DND-41 (cell line): ENCODE measurements around the gene MPO.

Experiments
- ATAC-seq: fragments of 200-7000 bp; cut with Tn5 transposase; 3 replicates; pipeline ENCODE4 v1.9.1; 2021; ENCODE audit warnings: low read depth; ENCODE audit not compliant: insufficient read depth
- DNase-seq: peaks from one replicate; pipeline ENCODE4 v3.0.0-alpha.2; 2020
- H2AFZ ChIP-seq: 2 replicates; pipeline ENCODE4 v1.6.0; 2012; ENCODE audit warnings: low read depth, low read length
- H3K27ac ChIP-seq: 2 replicates; pipeline ENCODE4 v1.5.1; 2012; ENCODE audit warnings: low read length, inconsistent platforms
- H3K27me3 ChIP-seq: fragments of 200-600 bp; sonication (generic); 2 replicates; pipeline ENCODE4 v1.6.0; 2012; ENCODE audit warnings: low read length, mild to moderate bottlenecking, inconsistent platforms; ENCODE audit not compliant: insufficient read depth, poor library complexity
- H3K36me3 ChIP-seq: 2 replicates; pipeline ENCODE4 v1.5.1; 2012; ENCODE audit warnings: low read length, inconsistent platforms; ENCODE audit not compliant: insufficient read depth
- H3K4me1 ChIP-seq: 2 replicates; pipeline ENCODE4 v1.5.1; 2012; ENCODE audit warnings: mild to moderate bottlenecking, low read length; ENCODE audit not compliant: insufficient read depth
- H3K4me2 ChIP-seq: 2 replicates; pipeline ENCODE4 v1.6.0; 2012; ENCODE audit warnings: mild to moderate bottlenecking, moderate library complexity, low read length, inconsistent platforms; ENCODE audit not compliant: insufficient read depth
- H3K4me3 ChIP-seq, 2 experiments: fragments of 200-600 bp in 1 of 2; shearing (Covaris generic) in 1 of 2; 2 replicates each; pipeline ENCODE4 v1.5.1; 2012 to 2016; ENCODE audit warnings: inconsistent platforms in 2 of 2, low read length in 2 of 2, mild to moderate bottlenecking in 2 of 2, low read depth in 1 of 2, moderate library complexity in 1 of 2
- H3K79me2 ChIP-seq: 2 replicates; pipeline ENCODE4 v1.6.0; 2012; ENCODE audit warnings: low read length, inconsistent platforms; ENCODE audit not compliant: insufficient read depth
- H3K9ac ChIP-seq: 2 replicates; pipeline ENCODE4 v1.6.0; 2012; ENCODE audit warnings: low read depth, mild to moderate bottlenecking, inconsistent platforms, low read length, moderate library complexity
- H3K9me3 ChIP-seq: 2 replicates; pipeline ENCODE4 v1.5.1; 2012; ENCODE audit warnings: low read length, moderate library complexity, mild to moderate bottlenecking, inconsistent platforms; ENCODE audit not compliant: insufficient read depth, severe bottlenecking
- H4K20me1 ChIP-seq: 2 replicates; pipeline ENCODE4 v1.6.0; 2012; ENCODE audit warnings: low read length; ENCODE audit not compliant: insufficient read depth
- CTCF ChIP-seq: IDR thresholded peaks from 2 replicates; pipeline ENCODE4 v1.5.1; 2012; ENCODE audit warnings: borderline replicate concordance, low read length, moderate library complexity, mild to moderate bottlenecking; ENCODE audit not compliant: poor library complexity, severe bottlenecking; ENCODE audit errors: extremely low read depth
- EZH2 ChIP-seq: IDR thresholded peaks from 3 replicates; pipeline ENCODE4 v1.6.1; 2012; ENCODE audit warnings: borderline replicate concordance, low read depth, mild to moderate bottlenecking, moderate library complexity, low read length, inconsistent platforms; ENCODE audit not compliant: severe bottlenecking

MPO gene

GRCh38 chr17:58239987-58240386 is 40.7 kb downstream of the MPO start:
- ATAC-seq (no peak), DNase-seq (no peak)
- peaks cover 59% of the 10 kb centered on the region for H3K27me3 ChIP-seq

GRCh38 chr17:58238147-58238634 is 42.5 kb downstream of the MPO start, which contains the start of gene LPO:
TSS of gene LPO (plus strand) at chr17:58238584. CDS start at chr17:58242980, 4,396 bp downstream.
- TF ChIP-seq CTCF (no peak), EZH2 (no peak)
- no peak for DNase-seq
- Histone ChIP-seq H3K4me1 (no peaks in the 10 kb centered on the region), H3K27ac (no peak within 1 kb of the TSS), H3K4me3 (no peak within 1 kb of the TSS), H3K9me3 (no peaks in the 10 kb centered on the region), H4K20me1 (no peaks in the 10 kb centered on the region), H2AFZ (no peak within 1 kb of the TSS), H3K27me3 (peaks cover 65% of the 10 kb centered on the region), H3K36me3 (no peaks in the 10 kb centered on the region), H3K9ac (no peak within 1 kb of the TSS), H3K4me2 (no peak within 1 kb of the TSS), H3K79me2 (no peaks in the 10 kb centered on the region)
- no peak for ATAC-seq

More at GRCh38 chr17:58239987-58240386, 40.7 kb downstream of the MPO start:
- H3K79me2 ChIP-seq: no peaks in the 10 kb centered on the region
- no peak overlapping the region for H2AFZ ChIP-seq
- H3K4me3 ChIP-seq: no peak overlapping the region
- H3K4me1 ChIP-seq: no peaks in the 10 kb centered on the region
- H3K27ac ChIP-seq: no peak overlapping the region
- no peak overlapping the region for H3K4me2 ChIP-seq
- no peaks in the 10 kb centered on the region for H3K36me3 ChIP-seq
- TF ChIP-seq EZH2: no peak
- TF ChIP-seq CTCF: no peak
- no peak overlapping the region for H3K9ac ChIP-seq
- no peaks in the 10 kb centered on the region for H3K9me3 ChIP-seq
- H4K20me1 ChIP-seq: no peaks in the 10 kb centered on the region

GRCh38 chr17:58236394-58236793 is 44.3 kb downstream of the MPO start:
- no peak overlapping the region for H3K9ac ChIP-seq
- H2AFZ ChIP-seq: no peak overlapping the region
- H3K4me1 ChIP-seq: no peaks in the 10 kb centered on the region
- no peaks in the 10 kb centered on the region for H4K20me1 ChIP-seq
- no peaks in the 10 kb centered on the region for H3K9me3 ChIP-seq
- no peaks in the 10 kb centered on the region for H3K36me3 ChIP-seq
- H3K4me3 ChIP-seq: no peak overlapping the region
- peaks cover 72% of the 10 kb centered on the region for H3K27me3 ChIP-seq
- no peak overlapping the region for H3K4me2 ChIP-seq
- DNase-seq: no peak
- ATAC-seq: no peak
- no peak overlapping the region for H3K27ac ChIP-seq
- no peaks in the 10 kb centered on the region for H3K79me2 ChIP-seq
- TF ChIP-seq CTCF: no peak
- TF ChIP-seq EZH2: no peak

GRCh38 chr17:58235821-58236220 is 44.9 kb downstream of the MPO start:
- no peaks in the 10 kb centered on the region for H3K36me3 ChIP-seq
- H3K4me2 ChIP-seq: no peak overlapping the region
- DNase-seq (no peak), ATAC-seq (no peak)
- no peaks in the 10 kb centered on the region for H3K4me1 ChIP-seq
- no peak overlapping the region for H2AFZ ChIP-seq
- H3K79me2 ChIP-seq: no peaks in the 10 kb centered on the region
- no peak overlapping the region for H3K27ac ChIP-seq
- H3K9me3 ChIP-seq: no peaks in the 10 kb centered on the region
- no peak overlapping the region for H3K4me3 ChIP-seq
- H3K27me3 ChIP-seq: peaks cover 72% of the 10 kb centered on the region
- TF ChIP-seq CTCF: no peak
- H4K20me1 ChIP-seq: no peaks in the 10 kb centered on the region
- H3K9ac ChIP-seq: no peak overlapping the region
